ENCODE measurements around the gene CORO1C.
A peak's percentile ranks its signal among the peaks of the same experiment; 100 is the strongest.

Gene CORO1C

GRCh38 chr12:108696996-108697290 lies 34.4 kb downstream of the CORO1C start:
- no peak for DNase-seq (ENCODE audit: low read depth, low spot score)

- no peak for DNase-seq (ENCODE audit: low read depth, low spot score)
Observed at GRCh38 chr12:108696111-108696995, 35.0 kb downstream of the CORO1C start.

- no peak for DNase-seq (ENCODE audit: low read depth, low spot score)
Observed at GRCh38 chr12:108694812-108695278, 36.5 kb downstream of the CORO1C start.

GRCh38 chr12:108693751-108694150 lies 37.6 kb downstream of the CORO1C start:
- no peak for DNase-seq (ENCODE audit: low read depth, low spot score)

GRCh38 chr12:108693186-108693730 lies 38.1 kb downstream of the CORO1C start:
- DNase-seq (ENCODE audit: low read depth, low spot score) = no peak

- DNase-seq (ENCODE audit: low read depth, low spot score) = no peak
Observed at GRCh38 chr12:108691998-108692808, 39.1 kb downstream of the CORO1C start.

GRCh38 chr12:108691175-108691997 lies 39.9 kb downstream of the CORO1C start:
- DNase-seq (ENCODE audit: low read depth, low spot score) = peak; percentile 92

GRCh38 chr12:108690542-108691174 lies 40.7 kb downstream of the CORO1C start:
- DNase-seq (ENCODE audit: low read depth, low spot score) = no peak

- no peak for DNase-seq (ENCODE audit: low read depth, low spot score)
Observed at GRCh38 chr12:108690191-108690518, 41.2 kb downstream of the CORO1C start.

GRCh38 chr12:108689314-108690190 lies 41.8 kb downstream of the CORO1C start:
- peak; percentile 47 for DNase-seq (ENCODE audit: low read depth, low spot score)

- no peak for DNase-seq (ENCODE audit: low read depth, low spot score)
Observed at GRCh38 chr12:108686780-108687179, 44.5 kb downstream of the CORO1C start.

- DNase-seq (ENCODE audit: low read depth, low spot score) = no peak
Observed at GRCh38 chr12:108685469-108686260, 45.7 kb downstream of the CORO1C start.

GRCh38 chr12:108683906-108684556 lies 47.3 kb downstream of the CORO1C start:
- DNase-seq (ENCODE audit: low read depth, low spot score) = no peak

GRCh38 chr12:108681317-108681716 lies 50.0 kb downstream of the CORO1C start:
- DNase-seq (ENCODE audit: low read depth, low spot score) = no peak

GRCh38 chr12:108679106-108679681 lies 52.1 kb downstream of the CORO1C start:
- no peak for DNase-seq (ENCODE audit: low read depth, low spot score)

GRCh38 chr12:108678104-108678730 lies 53.1 kb downstream of the CORO1C start:
- DNase-seq (ENCODE audit: low read depth, low spot score) = no peak

- DNase-seq (ENCODE audit: low read depth, low spot score) = no peak
Observed at GRCh38 chr12:108677381-108677780, 53.9 kb downstream of the CORO1C start.

GRCh38 chr12:108676707-108677106 lies 54.6 kb downstream of the CORO1C start:
- DNase-seq (ENCODE audit: low read depth, low spot score) = no peak
